MM.1S (cell line): ENCODE results near the gene CDH2.

ENCODE experiments used
- DNase-seq: peaks from one replicate; pipeline ENCODE4 v3.0.0-alpha.2; 2015
- H2AFZ ChIP-seq: fragments of 300-600 bp; sonication (generic); 2 replicates; pipeline ENCODE4 v1.6.0; 2016; ENCODE audit warnings: antibody characterized with exemption, low read length
- H3F3A ChIP-seq: fragments of 300-600 bp; sonication (generic); 2 replicates; pipeline ENCODE4 v1.6.1; 2016; ENCODE audit warnings: mild to moderate bottlenecking, antibody characterized with exemption, low read length, moderate library complexity, mixed read lengths; ENCODE audit not compliant: insufficient read depth
- H3K27ac ChIP-seq: fragments of 300-600 bp; sonication (generic); 2 replicates; pipeline ENCODE4 v1.5.1; 2016; ENCODE audit warnings: mild to moderate bottlenecking, low read length
- H3K27me3 ChIP-seq: fragments of 300-600 bp; sonication (generic); replicated peaks from 2 replicates; pipeline ENCODE4 v1.6.0; 2016; ENCODE audit warnings: low read length; ENCODE audit not compliant: insufficient read depth
- H3K36me3 ChIP-seq: fragments of 300-600 bp; sonication (generic); replicated peaks from 2 replicates; pipeline ENCODE4 v1.6.1; 2016; ENCODE audit warnings: mild to moderate bottlenecking, low read length, mixed read lengths; ENCODE audit not compliant: insufficient read depth
- H3K4me1 ChIP-seq: fragments of 300-600 bp; sonication (generic); 2 replicates; pipeline ENCODE4 v1.6.1; 2016; ENCODE audit warnings: low read length, mixed read lengths
- H3K4me2 ChIP-seq: fragments of 300-600 bp; sonication (generic); 2 replicates; pipeline ENCODE4 v1.6.0; 2016; ENCODE audit warnings: low read depth, low read length
- H3K4me3 ChIP-seq: fragments of 300-600 bp; sonication (generic); 2 replicates; pipeline ENCODE4 v1.5.1; 2016; ENCODE audit warnings: low read length, mixed read lengths
- H3K79me2 ChIP-seq: fragments of 300-600 bp; sonication (generic); 2 replicates; pipeline ENCODE4 v1.6.1; 2016; ENCODE audit warnings: mixed run types, low read length, mixed read lengths
- H3K9ac ChIP-seq: fragments of 300-600 bp; sonication (generic); 2 replicates; pipeline ENCODE4 v1.6.1; 2016; ENCODE audit warnings: low read length, mixed read lengths
- H3K9me2 ChIP-seq: fragments of 300-600 bp; sonication (generic); replicated peaks from 2 replicates; pipeline ENCODE4 v1.6.1; 2016; ENCODE audit warnings: mild to moderate bottlenecking, low read length, mixed read lengths; ENCODE audit not compliant: insufficient read depth
- H3K9me3 ChIP-seq: fragments of 300-600 bp; sonication (generic); replicated peaks from 2 replicates; pipeline ENCODE4 v1.6.1; 2016; ENCODE audit warnings: mild to moderate bottlenecking, low read length, mixed read lengths; ENCODE audit not compliant: insufficient read depth
- H4K20me1 ChIP-seq: fragments of 300-600 bp; sonication (generic); 2 replicates; pipeline ENCODE4 v1.6.1; 2016; ENCODE audit warnings: mild to moderate bottlenecking, low read length, moderate library complexity, mixed read lengths; ENCODE audit not compliant: insufficient read depth
- CTCF ChIP-seq: fragments of 300-600 bp; sonication (generic); IDR thresholded peaks from 2 replicates; pipeline ENCODE4 v1.5.1; 2016; ENCODE audit warnings: antibody characterized with exemption, low read length, mixed read lengths
- EZH2 ChIP-seq: fragments of 300-600 bp; sonication (generic); optimal IDR thresholded peaks from 2 replicates; pipeline ENCODE3; 2017; ENCODE audit warnings: low read depth, mild to moderate bottlenecking, antibody characterized with exemption, low read length, mixed read lengths
- EZH2phosphoT487 ChIP-seq: fragments of 300-600 bp; sonication (generic); IDR thresholded peaks from 2 replicates; pipeline ENCODE4 v1.6.1; 2018; ENCODE audit warnings: antibody characterized with exemption, low read length

CDH2 gene

DNA sequence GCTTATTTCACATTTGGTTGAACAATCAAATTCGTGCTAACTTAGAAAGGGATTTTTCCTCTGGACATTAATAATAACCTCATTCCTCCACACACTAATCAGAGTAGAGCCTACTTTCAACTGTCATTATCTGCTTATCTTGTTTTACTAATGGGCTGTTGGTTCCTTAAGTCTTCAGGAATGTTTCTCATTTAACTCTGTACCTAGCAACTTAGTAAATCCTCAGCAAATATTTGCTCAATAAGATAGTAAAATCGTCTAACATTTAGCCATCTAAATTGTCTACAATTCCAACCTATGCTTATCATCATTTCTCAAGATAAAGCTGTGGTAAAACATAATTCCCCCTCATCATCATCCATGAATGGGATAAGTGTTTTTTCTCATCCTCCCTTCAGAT, 98.1 kb downstream of the CDH2 start:
- no peaks in the 10 kb centered on the region for H4K20me1 ChIP-seq
- no peak overlapping the region for H3K27ac ChIP-seq
- peaks cover 20% of the 10 kb centered on the region for H3K4me1 ChIP-seq
- H3K4me3 ChIP-seq: no peak overlapping the region
- no peaks in the 10 kb centered on the region for H3K79me2 ChIP-seq
- no peaks in the 10 kb centered on the region for H3K9me2 ChIP-seq
- H3K4me2 ChIP-seq: no peak overlapping the region
- TF ChIP-seq EZH2phosphoT487: no peak
- no peak for TF ChIP-seq EZH2
- no peak for TF ChIP-seq CTCF
- no peaks in the 10 kb centered on the region for H3K27me3 ChIP-seq
- H3K9me3 ChIP-seq: no peaks in the 10 kb centered on the region
- peaks cover 14% of the 10 kb centered on the region; the same call in 1 of the 2 replicates for H3F3A ChIP-seq
- H2AFZ ChIP-seq: no peak overlapping the region
- no peaks in the 10 kb centered on the region for H3K36me3 ChIP-seq
- no peak overlapping the region for H3K9ac ChIP-seq
- no peak for DNase-seq

DNA sequence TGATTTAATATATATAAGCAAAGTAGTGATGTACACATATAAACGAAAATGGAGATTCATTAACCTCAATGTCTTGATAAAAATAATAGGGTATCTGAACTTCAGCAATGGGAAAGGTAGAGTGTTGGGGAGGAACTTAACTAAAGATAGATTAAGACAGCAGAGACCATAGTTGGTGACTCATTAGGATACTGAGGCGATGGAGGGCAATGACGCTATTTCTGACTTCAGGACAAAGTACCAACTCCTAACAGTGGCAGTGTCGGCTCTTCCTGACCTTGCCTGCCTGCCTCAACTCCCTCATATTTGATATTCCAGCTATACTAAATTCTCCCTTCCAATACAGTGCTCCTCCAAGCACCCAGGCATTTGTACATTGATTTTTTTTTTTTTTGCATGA, 98.6 kb downstream of the CDH2 start:
- peaks cover 14% of the 10 kb centered on the region; the same call in 1 of the 2 replicates for H3F3A ChIP-seq
- no peaks in the 10 kb centered on the region for H4K20me1 ChIP-seq
- no peak overlapping the region for H3K4me3 ChIP-seq
- H2AFZ ChIP-seq: no peak overlapping the region
- no peaks in the 10 kb centered on the region for H3K9me3 ChIP-seq
- H3K27me3 ChIP-seq: no peaks in the 10 kb centered on the region
- H3K9ac ChIP-seq: no peak overlapping the region
- H3K4me2 ChIP-seq: no peak overlapping the region
- H3K36me3 ChIP-seq: no peaks in the 10 kb centered on the region
- TF ChIP-seq EZH2 (no peak), CTCF (no peak), EZH2phosphoT487 (no peak)
- no peaks in the 10 kb centered on the region for H3K9me2 ChIP-seq
- no peak for DNase-seq
- H3K4me1 ChIP-seq: peaks cover 20% of the 10 kb centered on the region
- H3K79me2 ChIP-seq: no peaks in the 10 kb centered on the region
- no peak overlapping the region for H3K27ac ChIP-seq

DNA sequence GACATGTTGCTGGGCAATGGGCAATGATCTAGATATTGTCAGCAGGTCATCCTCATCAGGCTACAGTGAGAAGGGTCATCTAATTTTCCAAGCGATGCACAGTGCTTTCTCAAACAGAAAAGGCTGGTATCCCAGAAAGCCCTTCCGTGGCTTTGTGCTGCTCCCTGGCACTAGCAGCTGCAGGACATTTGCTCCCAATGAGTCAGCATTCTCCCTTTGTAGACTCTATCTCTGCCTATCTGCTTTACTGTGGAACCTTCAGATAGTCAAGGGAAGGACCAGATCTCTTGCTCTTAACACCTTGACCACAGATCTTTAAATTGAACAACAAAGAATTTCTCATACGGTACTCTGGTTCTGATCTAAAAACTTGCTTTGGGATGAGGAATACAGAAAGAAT, 101.4 kb downstream of the CDH2 start:
- no peaks in the 10 kb centered on the region for H3K79me2 ChIP-seq
- no peaks in the 10 kb centered on the region for H3K27me3 ChIP-seq
- H3K36me3 ChIP-seq: no peaks in the 10 kb centered on the region
- peaks cover 12% of the 10 kb centered on the region for H3K4me1 ChIP-seq
- no peak overlapping the region for H3K4me2 ChIP-seq
- peaks cover 7% of the 10 kb centered on the region; the same call in 1 of the 2 replicates for H3F3A ChIP-seq
- no peaks in the 10 kb centered on the region for H4K20me1 ChIP-seq
- H3K9me2 ChIP-seq: no peaks in the 10 kb centered on the region
- H3K9me3 ChIP-seq: no peaks in the 10 kb centered on the region
- TF ChIP-seq CTCF: no peak
- TF ChIP-seq EZH2phosphoT487: no peak
- no peak for TF ChIP-seq EZH2
- no peak overlapping the region for H3K27ac ChIP-seq
- DNase-seq: no peak
- H2AFZ ChIP-seq: no peak overlapping the region
- no peak overlapping the region for H3K9ac ChIP-seq
- H3K4me3 ChIP-seq: no peak overlapping the region

DNA sequence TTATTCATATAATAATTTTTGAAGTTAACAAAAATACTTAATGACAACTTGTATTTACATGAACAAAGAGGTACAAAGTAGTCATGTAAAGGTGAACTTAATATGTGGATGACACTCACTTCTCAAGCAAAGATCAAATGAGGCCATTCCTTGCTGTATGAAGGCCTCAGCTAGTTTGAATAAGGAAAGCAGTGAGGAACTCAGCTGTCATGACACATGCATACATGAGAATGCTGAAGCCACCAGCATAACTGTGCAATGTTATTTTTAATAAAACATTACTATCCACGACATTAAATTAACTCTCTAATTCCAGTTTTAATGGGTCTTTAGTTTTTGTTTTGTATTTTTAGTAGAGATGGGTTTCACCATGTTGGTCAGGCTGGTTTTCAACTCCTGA, 102.9 kb downstream of the CDH2 start:
- Histone ChIP-seq H3K9ac (no peak overlapping the region), H3K36me3 (no peaks in the 10 kb centered on the region), H3K27ac (no peak overlapping the region), H3K4me3 (no peak overlapping the region), H4K20me1 (no peaks in the 10 kb centered on the region), H3K79me2 (no peaks in the 10 kb centered on the region), H3K9me3 (no peaks in the 10 kb centered on the region), H3K4me2 (no peak overlapping the region), H3K27me3 (no peaks in the 10 kb centered on the region), H2AFZ (no peak overlapping the region), H3K9me2 (no peaks in the 10 kb centered on the region), H3F3A (no peaks in the 10 kb centered on the region), H3K4me1 (no peaks in the 10 kb centered on the region)
- TF ChIP-seq EZH2 (no peak), CTCF (no peak), EZH2phosphoT487 (no peak)
- no peak for DNase-seq
